ENCODE results near the gene C5orf46. TPM values are rescaled to one million over a fixed set of nuclear protein-coding genes. Genes with fewer than 3 reads are reported as not detected.

Gene C5orf46
- total RNA-seq, 2 donors from 2014 or later = not detected

- Histone ChIP-seq H3K36me3 (ENCODE audit: control insufficient read depth, insufficient read depth, low read length) (no peaks in the 10 kb centered on the region), H3K4me1 (ENCODE audit: control insufficient read depth, insufficient read depth, low read length) (no peaks in the 10 kb centered on the region), H3K9me3 (ENCODE audit: control insufficient read depth, low read length) (no peaks in the 10 kb centered on the region), H3K27ac (ENCODE audit: low read depth, low read length) (no peak overlapping the region), H3K4me3 (ENCODE audit: low read length) (no peak overlapping the region), H3K9ac (ENCODE audit: extremely low read depth, low read length, poor library complexity, severe bottlenecking) (no peak overlapping the region), H3K27me3 (ENCODE audit: control insufficient read depth, insufficient read depth, low read length, poor library complexity, severe bottlenecking) (no peaks in the 10 kb centered on the region)
- TF ChIP-seq CTCF (conservative IDR thresholded peaks at IDR 0.05) = no peak
- 70 to 75% methylated on average over 3 of the region's 3 CpGs for WGBS, 2 experiments (ENCODE audit: insufficient coverage in 1 of 2, insufficient read length in 1 of 2)
- no peaks in the 10 kb centered on the region for H3K36me3 Mint-ChIP-seq (ENCODE audit: low read depth)
- no peak overlapping the region for H3K4me3 Mint-ChIP-seq
- no peaks in the 10 kb centered on the region for H3K9me3 Mint-ChIP-seq
- peaks cover 15% of the 10 kb centered on the region for H3K4me1 Mint-ChIP-seq
- peaks cover 4% of the 10 kb centered on the region for H3K27me3 Mint-ChIP-seq (ENCODE audit: insufficient read depth)
- peak; percentile 62 for DNase-seq
- no peak overlapping the region for H3K27ac Mint-ChIP-seq
Observed at GRCh38 chr5:147854331-147854730, 52.0 kb downstream of the C5orf46 start.

GRCh38 chr5:147853372-147853987 lies 52.9 kb downstream of the C5orf46 start:
- Mint-ChIP-seq H3K9me3 (no peaks in the 10 kb centered on the region), H3K27me3 (ENCODE audit: insufficient read depth) (peaks cover 4% of the 10 kb centered on the region), H3K4me1 (peaks cover 7% of the 10 kb centered on the region), H3K4me3 (no peak overlapping the region), H3K36me3 (ENCODE audit: low read depth) (no peaks in the 10 kb centered on the region), H3K27ac (no peak overlapping the region)
- Histone ChIP-seq H3K27me3 (ENCODE audit: control insufficient read depth, insufficient read depth, low read length, poor library complexity, severe bottlenecking) (no peaks in the 10 kb centered on the region), H3K9me3 (ENCODE audit: control insufficient read depth, low read length) (no peaks in the 10 kb centered on the region), H3K4me1 (ENCODE audit: control insufficient read depth, insufficient read depth, low read length) (no peaks in the 10 kb centered on the region), H3K4me3 (ENCODE audit: low read length) (no peak overlapping the region), H3K27ac (ENCODE audit: low read depth, low read length) (no peak overlapping the region), H3K36me3 (ENCODE audit: control insufficient read depth, insufficient read depth, low read length) (no peaks in the 10 kb centered on the region), H3K9ac (ENCODE audit: extremely low read depth, low read length, poor library complexity, severe bottlenecking) (no peak overlapping the region)
- no peak for TF ChIP-seq CTCF (conservative IDR thresholded peaks at IDR 0.05)
- no peak for DNase-seq
- 95 to 96% methylated on average over 3 of the region's 3 CpGs for WGBS, 2 experiments (ENCODE audit: insufficient coverage in 1 of 2, insufficient read length in 1 of 2)

GRCh38 chr5:147852365-147852764 lies 54.0 kb downstream of the C5orf46 start:
- Mint-ChIP-seq H3K27me3 (ENCODE audit: insufficient read depth) (peaks cover 4% of the 10 kb centered on the region), H3K4me3 (no peak overlapping the region), H3K9me3 (no peaks in the 10 kb centered on the region), H3K4me1 (no peaks in the 10 kb centered on the region), H3K27ac (no peak overlapping the region), H3K36me3 (ENCODE audit: low read depth) (no peaks in the 10 kb centered on the region)
- Histone ChIP-seq H3K27me3 (ENCODE audit: control insufficient read depth, insufficient read depth, low read length, poor library complexity, severe bottlenecking) (no peaks in the 10 kb centered on the region), H3K4me1 (ENCODE audit: control insufficient read depth, insufficient read depth, low read length) (no peaks in the 10 kb centered on the region), H3K4me3 (ENCODE audit: low read length) (no peak overlapping the region), H3K27ac (ENCODE audit: low read depth, low read length) (no peak overlapping the region), H3K36me3 (ENCODE audit: control insufficient read depth, insufficient read depth, low read length) (no peaks in the 10 kb centered on the region), H3K9ac (ENCODE audit: extremely low read depth, low read length, poor library complexity, severe bottlenecking) (no peak overlapping the region), H3K9me3 (ENCODE audit: control insufficient read depth, low read length) (no peaks in the 10 kb centered on the region)
- WGBS, 2 experiments (ENCODE audit: insufficient coverage in 1 of 2, insufficient read length in 1 of 2) = 91 to 97% methylated on average over 3 of the region's 3 CpGs
- no peak for TF ChIP-seq CTCF (conservative IDR thresholded peaks at IDR 0.05)
- DNase-seq = peak; percentile 55
